IMR-90 (cell line): Measurements from ENCODE around the gene DNASE2. TPM values are rescaled to one million over a fixed set of nuclear protein-coding genes. Genes with fewer than 3 reads are reported as not detected.
A peak's percentile ranks its signal among the peaks of the same experiment; 100 is the strongest.
"Not testable (repeated sequence)": the region's sequence is repeated elsewhere in the genome, so short reads cannot be mapped to it uniquely, and the experiment has no call there.

Experiments used
- ATAC-seq: fragments of 200-7000 bp; cut with Tn5 transposase; 2 replicates; pipeline ENCODE4 v1.9.1; 2020; ENCODE audit warnings: low read depth, mild to moderate bottlenecking, moderate library complexity
- BruUV-seq: library from RNA; stranded (reverse); fragments of 400-500 nt; replicated peaks from 2 replicates; lab custom pipeline; 2021; lab: Mats Ljungman, UMichigan
- CTCF ChIA-PET: fragments of 300-600 bp; formaldehyde crosslinking; extraction: SDS; loops from one replicate; lab custom pipeline; 2021; ENCODE audit warnings: antibody characterized with exemption; lab: Yijun Ruan, JAX
- POLR2A ChIA-PET: fragments of 300-600 bp; sonication (Branson Sonifier 250); formaldehyde crosslinking; loops from one replicate; lab custom pipeline; 2022; ENCODE audit warnings: antibody characterized with exemption; ENCODE audit not compliant: unreplicated experiment; lab: Charles Lee
- DNase-seq: peaks from one replicate; pipeline ENCODE4 v3.0.0; 2013
- H2AFZ ChIP-seq: replicated peaks from 2 replicates; pipeline ENCODE3; 2013; ENCODE audit warnings: low read length, mild to moderate bottlenecking; ENCODE audit not compliant: poor library complexity
- H2AK5ac ChIP-seq: 2 replicates; pipeline ENCODE4 v1.6.1; 2013; ENCODE audit warnings: low read depth, low read length, inconsistent platforms
- H2AK9ac ChIP-seq: replicated peaks from 2 replicates; pipeline ENCODE3; 2013; ENCODE audit warnings: mild to moderate bottlenecking, low read depth, low read length, moderate library complexity; ENCODE audit not compliant: poor library complexity
- H2BK120ac ChIP-seq: 2 replicates; pipeline ENCODE4 v1.6.1; 2013; ENCODE audit warnings: low read depth, low read length, inconsistent platforms
- H2BK15ac ChIP-seq: 3 replicates; pipeline ENCODE4 v1.6.1; 2013; ENCODE audit warnings: low read depth, low read length, inconsistent platforms
- H2BK20ac ChIP-seq: 2 replicates; pipeline ENCODE4 v1.6.1; 2013; ENCODE audit warnings: low read depth, mild to moderate bottlenecking, inconsistent platforms, low read length, moderate library complexity
- H2BK5ac ChIP-seq: 2 replicates; pipeline ENCODE4 v1.6.1; 2013; ENCODE audit warnings: mild to moderate bottlenecking, low read depth, low read length, inconsistent platforms; ENCODE audit not compliant: poor library complexity, severe bottlenecking
- H3K14ac ChIP-seq: replicated peaks from 2 replicates; pipeline ENCODE4 v1.6.1; 2013; ENCODE audit warnings: low read depth, low read length, inconsistent platforms
- H3K18ac ChIP-seq: 2 replicates; pipeline ENCODE4 v1.6.1; 2013; ENCODE audit warnings: low read depth, low read length, control low read depth
- H3K23ac ChIP-seq: 2 replicates; pipeline ENCODE4 v1.6.1; 2013; ENCODE audit warnings: low read depth, low read length, inconsistent platforms
- H3K27ac ChIP-seq: 2 replicates; pipeline ENCODE4 v1.5.1; 2013; ENCODE audit warnings: mild to moderate bottlenecking, control low read depth, low read length; ENCODE audit not compliant: insufficient read depth
- H3K27me3 ChIP-seq: 2 replicates; pipeline ENCODE4 v1.6.1; 2013; ENCODE audit warnings: low read length; ENCODE audit not compliant: control insufficient read depth, insufficient read depth
- H3K36me3 ChIP-seq: 2 replicates; pipeline ENCODE4 v1.6.1; 2013; ENCODE audit warnings: low read length, mixed read lengths; ENCODE audit not compliant: control insufficient read depth, insufficient read depth
- H3K4ac ChIP-seq: 2 replicates; pipeline ENCODE4 v1.6.1; 2013; ENCODE audit warnings: low read depth, low read length, inconsistent platforms
- H3K4me1 ChIP-seq: 2 replicates; pipeline ENCODE4 v1.6.1; 2013; ENCODE audit warnings: low read length, mixed read lengths; ENCODE audit not compliant: control insufficient read depth, insufficient read depth
- H3K4me2 ChIP-seq: 2 replicates; pipeline ENCODE4 v1.6.1; 2013; ENCODE audit warnings: low read depth, mild to moderate bottlenecking, control low read depth, low read length, moderate library complexity
- H3K4me3 ChIP-seq: 2 replicates; pipeline ENCODE4 v1.5.1; 2013; ENCODE audit warnings: low read depth, mild to moderate bottlenecking, control low read depth, low read length, moderate library complexity; ENCODE audit not compliant: insufficient read depth
- H3K56ac ChIP-seq: 2 replicates; pipeline ENCODE4 v1.6.1; 2013; ENCODE audit warnings: low read length, inconsistent platforms; ENCODE audit not compliant: insufficient read depth; ENCODE audit errors: extremely low read depth
- H3K79me1 ChIP-seq, 2 experiments: 2 replicates each; pipeline ENCODE4 v1.6.1; 2013; ENCODE audit warnings: low read length in 2 of 2, inconsistent platforms in 1 of 2, low read depth in 1 of 2
- H3K9ac ChIP-seq: 2 replicates; pipeline ENCODE4 v1.6.1; 2013; ENCODE audit warnings: low read depth, low read length, control low read depth
- H3K9me1 ChIP-seq: 2 replicates; pipeline ENCODE4 v1.6.1; 2013; ENCODE audit warnings: low read length, inconsistent platforms; ENCODE audit not compliant: insufficient read depth
- H3K9me3 ChIP-seq: 2 replicates; pipeline ENCODE4 v1.6.1; 2013; ENCODE audit warnings: low read length; ENCODE audit not compliant: control insufficient read depth, insufficient read depth
- H4K20me1 ChIP-seq: 2 replicates; pipeline ENCODE4 v1.6.1; 2013; ENCODE audit warnings: low read length, inconsistent platforms; ENCODE audit not compliant: insufficient read depth
- H4K5ac ChIP-seq: 2 replicates; pipeline ENCODE4 v1.6.1; 2013; ENCODE audit warnings: mild to moderate bottlenecking, low read depth, low read length, control low read depth
- H4K8ac ChIP-seq, 2 experiments: 2 replicates each; pipeline ENCODE4 v1.6.1; 2013; ENCODE audit warnings: low read depth in 2 of 2, low read length in 2 of 2, control low read depth in 1 of 2, inconsistent platforms in 1 of 2
- H4K91ac ChIP-seq: 2 replicates; pipeline ENCODE4 v1.6.1; 2013; ENCODE audit warnings: low read depth, low read length, inconsistent platforms; ENCODE audit not compliant: insufficient read depth
- BHLHE40 ChIP-seq: fragments of 150-350 bp; IDR thresholded peaks from 2 replicates; pipeline ENCODE4 v1.6.1; 2016; ENCODE audit warnings: mild to moderate bottlenecking, low read depth, low read length
- CEBPB ChIP-seq: IDR thresholded peaks from 2 replicates; pipeline ENCODE4 v1.6.1; 2012; ENCODE audit warnings: low read depth, low read length, improper control_type of control experiment
- MAZ ChIP-seq: IDR thresholded peaks from 2 replicates; pipeline ENCODE4 v1.6.1; 2012; ENCODE audit warnings: low read depth, mild to moderate bottlenecking, low read length, improper control_type of control experiment, moderate library complexity, borderline replicate concordance
- POLR2A ChIP-seq: IDR thresholded peaks from 2 replicates; pipeline ENCODE4 v1.6.1; 2012; ENCODE audit warnings: mild to moderate bottlenecking, low read depth, low read length
- WGBS, 2 experiments: methylation state at CpG; one replicate each; pipeline versions ENCODE4 v1.1.5 to v1.1.7; 2013; ENCODE audit warnings: missing lambda C conversion rate in 2 of 2; ENCODE audit not compliant: insufficient read length in 1 of 2; ENCODE audit errors: extremely low coverage in 2 of 2; 5-methylcytosine and 5-hydroxymethylcytosine counted together
- dilution Hi-C: fragments of 300-500 bp; cut with HindIII; formaldehyde crosslinking; loops from one replicate; pipeline ENCODE4 v1.14.3; 2018; ENCODE audit warnings: low sequenced_read_pairs; ENCODE audit not compliant: unreplicated experiment
- in situ Hi-C: fragments of 300-500 bp; cut with MboI; formaldehyde crosslinking; loops from 3 replicates; pipeline ENCODE4 v1.14.3; 2019; ENCODE audit warnings: low sequenced_read_pairs, inconsistent platforms, mixed read lengths
- intact Hi-C: fragments of 100-400 bp; cut with micrococcal nuclease; formaldehyde crosslinking; loops from 2 replicates; pipeline ENCODE4 v1.10.0; 2022
- polyA plus RNA-seq, 3 experiments: library from polyadenylated mRNA; depleted of rRNA; stranded (reverse); fragments of >200 nt; gene quantifications; 2 replicates each; pipeline ENCODE4 v1.2.3, GENCODE V29; 2012; ENCODE audit warnings: low replicate concordance in 1 of 3
- total RNA-seq: library from RNA; depleted of rRNA; stranded (reverse); fragments of >200 nt; gene quantifications from 2 replicates; pipeline ENCODE4 v1.2.3, GENCODE V29; 2012

DNASE2 gene
- total and polyA plus RNA-seq, 2 of the 4 experiments (the other 2 are of a cell fraction) = 9.5 to 31.1 TPM

DNA sequence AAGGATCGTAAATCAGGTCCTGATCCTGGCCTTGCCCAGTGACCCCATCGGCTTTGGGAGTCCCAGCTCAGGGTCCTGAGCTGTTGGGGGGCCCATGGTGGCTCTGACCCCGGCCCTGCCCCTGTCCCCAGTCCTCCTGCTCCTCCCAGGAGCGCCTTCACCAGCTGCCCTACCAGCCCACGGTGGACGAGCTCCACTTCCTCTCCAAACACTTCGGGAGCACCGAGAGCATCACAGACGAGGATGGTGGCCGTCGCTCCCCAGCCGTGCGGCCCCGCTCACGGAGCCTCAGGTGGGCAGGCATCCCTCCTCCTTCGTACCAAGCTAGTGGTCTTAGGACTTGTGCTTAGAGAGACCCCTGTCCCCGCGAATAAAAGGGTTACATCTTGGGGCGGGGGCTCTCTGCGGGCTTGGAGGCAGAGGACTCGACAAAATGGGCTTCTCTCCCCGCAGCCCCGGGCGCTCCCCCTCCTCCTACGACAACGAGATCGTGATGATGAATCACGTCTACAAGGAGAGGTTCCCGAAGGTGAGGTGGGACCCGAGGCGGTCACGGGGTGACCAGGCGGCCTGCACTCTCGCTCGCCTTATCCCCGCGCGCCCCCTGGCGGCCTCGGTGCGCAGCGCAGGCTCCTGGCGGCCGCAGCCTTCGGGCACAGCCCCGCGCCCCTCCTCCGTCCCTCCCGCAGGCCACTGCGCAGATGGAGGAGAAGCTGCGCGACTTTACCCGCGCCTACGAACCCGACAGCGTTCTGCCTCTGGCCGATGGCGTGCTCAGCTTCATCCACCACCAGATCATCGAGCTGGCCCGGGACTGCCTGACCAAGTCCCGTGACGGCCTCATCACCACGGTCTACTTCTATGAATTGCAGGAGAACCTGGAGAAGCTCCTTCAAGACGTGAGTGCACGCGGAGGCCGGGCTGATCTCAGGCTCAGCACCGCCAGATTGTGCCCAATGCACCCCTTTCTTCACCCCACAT, 33.8 kb downstream of the DNASE2 start (continued):
- TF ChIP-seq MAZ = peak; percentile 87
- no peak for TF ChIP-seq POLR2A
- peak; percentile 36; the same call in 1 of the 2 replicates for TF ChIP-seq BHLHE40
- no peak for TF ChIP-seq CEBPB

GRCh38 chr19:12846613-12847012, 34.6 kb downstream of the DNASE2 start:
- H3K23ac ChIP-seq, H4K91ac ChIP-seq, H3K79me1 ChIP-seq, H2BK15ac ChIP-seq, H3K4me2 ChIP-seq, H3K14ac ChIP-seq, BruUV-seq, H3K4ac ChIP-seq, ATAC-seq, H3K36me3 ChIP-seq, H4K5ac ChIP-seq, H3K56ac ChIP-seq, H3K9me1 ChIP-seq, H2BK20ac ChIP-seq, in situ Hi-C loops, H3K4me3 ChIP-seq, H2BK120ac ChIP-seq, H3K4me1 ChIP-seq, H4K20me1 ChIP-seq, H3K27ac ChIP-seq, H3K18ac ChIP-seq, H3K9ac ChIP-seq, H2AK9ac ChIP-seq, H2BK5ac ChIP-seq, H2AFZ ChIP-seq, DNase-seq, H3K9me3 ChIP-seq, H2AK5ac ChIP-seq, H4K8ac ChIP-seq, POLR2A ChIA-PET, dilution Hi-C loops: not testable (repeated sequence)
- intact Hi-C loops = loop anchor here (1.0 to 2.0 kb wide), 2 partner anchors 80 to 170 kb away; no protein-coding TSS in a partner anchor
- no CpG with 5 or more reads among the region's 7 CpGs for WGBS, 2 experiments
- peaks cover 10% of the 10 kb centered on the region; the same call in 1 of the 2 replicates for H3K27me3 ChIP-seq
- CTCF ChIA-PET = interaction anchor here (0.7 to 4.2 kb wide), 9 partner anchors 9 to 173 kb away, joined by 3 to 35 read pairs (median 5); partner anchors contain the start of genes PRDX2, RTBDN and THSD8
